GM10847 (cell line): Measurements from ENCODE around the gene UNC5C.

ENCODE experiments used
- POLR2A ChIP-seq: IDR thresholded peaks from 2 replicates; pipeline ENCODE4 v1.6.1; 2011; ENCODE audit not compliant: insufficient read length; ENCODE audit errors: extremely low read depth

The UNC5C gene

GRCh38 chr4:95318483-95318882 lies 230.3 kb downstream of the UNC5C start:
- no peak for TF ChIP-seq POLR2A

GRCh38 chr4:95318044-95318443 lies 230.7 kb downstream of the UNC5C start:
- TF ChIP-seq POLR2A = no peak

DNA sequence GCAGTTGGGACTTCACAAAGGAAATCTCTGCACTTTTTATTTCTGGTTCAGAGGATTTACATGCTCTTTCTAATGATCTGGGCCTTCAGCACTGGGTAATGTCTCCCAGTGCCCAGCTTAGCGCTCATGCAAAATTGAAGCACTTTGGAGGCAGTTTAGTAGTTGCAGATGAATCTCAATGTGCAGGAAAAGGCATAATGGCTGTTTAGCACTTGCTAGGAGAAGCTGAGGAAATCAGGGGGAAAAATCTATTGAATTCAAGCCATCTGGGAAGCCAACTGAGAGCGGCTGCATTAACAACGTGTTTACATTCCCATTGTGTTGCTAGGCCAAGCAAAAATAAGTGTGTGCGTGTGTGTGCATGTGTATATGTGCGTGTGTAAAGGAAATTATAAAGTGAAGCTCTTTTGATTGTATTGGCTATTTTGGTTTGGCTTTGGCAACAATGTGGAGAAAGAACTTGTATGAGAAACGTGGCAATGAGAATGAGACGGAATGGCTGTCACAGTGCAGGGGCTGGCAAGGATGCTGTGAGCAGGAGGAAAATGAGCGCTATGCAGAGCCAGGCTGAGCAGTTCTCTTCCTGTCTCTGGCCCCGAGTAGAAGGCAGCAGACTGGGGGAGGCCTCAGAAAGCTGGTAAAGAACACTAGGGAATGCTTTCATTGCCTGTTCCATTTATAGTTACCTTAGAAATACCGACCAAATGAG lies 231.5 kb downstream of the UNC5C start:
- no peak for TF ChIP-seq POLR2A

GRCh38 chr4:95314573-95314972 lies 234.2 kb downstream of the UNC5C start:
- no peak for TF ChIP-seq POLR2A

GRCh38 chr4:95304898-95305297 lies 243.9 kb downstream of the UNC5C start:
- no peak for TF ChIP-seq POLR2A

DNA sequence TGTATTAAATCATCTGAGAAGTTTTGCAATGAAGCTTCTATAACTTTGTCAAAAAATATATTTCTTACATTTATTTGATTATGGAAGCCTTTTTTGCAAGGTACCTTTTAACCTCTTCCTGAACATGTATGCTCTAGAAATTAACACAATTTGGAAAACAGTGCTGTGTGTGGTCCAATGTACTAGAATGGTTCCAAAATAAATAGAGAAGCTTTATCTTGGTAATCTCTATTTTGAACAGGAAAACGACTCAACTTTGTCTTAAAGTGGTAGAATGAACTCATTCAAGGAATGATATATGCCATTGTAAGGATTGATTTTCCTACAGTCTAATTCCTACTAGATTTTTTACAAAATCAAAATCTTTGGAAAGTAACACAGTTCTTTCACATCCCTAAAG lies 248.5 kb downstream of the UNC5C start:
- TF ChIP-seq POLR2A = no peak

DNA sequence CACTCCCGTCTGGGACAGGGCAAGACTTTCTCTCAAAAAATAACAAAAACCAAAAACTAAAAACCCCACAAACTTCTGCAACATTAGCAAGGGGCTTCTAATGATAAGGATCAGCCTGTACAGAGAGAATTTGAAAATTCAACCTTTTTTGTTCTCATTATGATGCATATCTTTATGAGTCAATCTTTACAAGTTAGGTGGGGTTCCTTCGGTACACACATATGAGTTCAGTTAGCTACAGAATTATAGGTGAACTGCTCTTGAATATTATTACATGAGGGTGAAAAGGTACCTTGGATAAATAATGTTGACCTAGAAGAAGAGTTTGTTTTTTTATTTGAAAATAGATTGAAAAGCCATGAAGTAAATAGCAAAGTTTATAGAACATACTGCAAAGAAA lies 252.7 kb downstream of the UNC5C start:
- no peak for TF ChIP-seq POLR2A

DNA sequence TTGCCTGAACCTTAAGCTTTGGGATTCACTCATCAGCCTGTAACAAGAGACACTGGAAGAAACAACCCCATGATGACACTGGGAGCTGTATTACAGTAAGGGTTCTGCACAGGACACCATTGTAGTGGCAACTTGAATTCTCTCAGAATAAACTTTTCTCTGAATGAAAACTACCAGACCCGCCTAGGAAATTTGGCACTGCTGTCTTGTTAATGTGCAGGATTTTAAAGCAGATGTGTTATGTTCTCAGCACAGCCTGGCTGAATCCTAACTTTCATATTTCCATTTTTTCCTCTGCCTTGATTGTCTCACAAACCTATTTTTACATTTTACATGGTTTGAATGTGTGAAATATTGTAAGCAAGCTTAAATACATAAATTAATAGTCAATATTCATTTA lies 253.6 kb downstream of the UNC5C start:
- no peak for TF ChIP-seq POLR2A

- TF ChIP-seq POLR2A = no peak
Observed at GRCh38 chr4:95294321-95294720, 254.5 kb downstream of the UNC5C start.

GRCh38 chr4:95293014-95293413 lies 255.8 kb downstream of the UNC5C start:
- TF ChIP-seq POLR2A = no peak

- no peak for TF ChIP-seq POLR2A
Observed at GRCh38 chr4:95290702-95291101, 258.1 kb downstream of the UNC5C start.

DNA sequence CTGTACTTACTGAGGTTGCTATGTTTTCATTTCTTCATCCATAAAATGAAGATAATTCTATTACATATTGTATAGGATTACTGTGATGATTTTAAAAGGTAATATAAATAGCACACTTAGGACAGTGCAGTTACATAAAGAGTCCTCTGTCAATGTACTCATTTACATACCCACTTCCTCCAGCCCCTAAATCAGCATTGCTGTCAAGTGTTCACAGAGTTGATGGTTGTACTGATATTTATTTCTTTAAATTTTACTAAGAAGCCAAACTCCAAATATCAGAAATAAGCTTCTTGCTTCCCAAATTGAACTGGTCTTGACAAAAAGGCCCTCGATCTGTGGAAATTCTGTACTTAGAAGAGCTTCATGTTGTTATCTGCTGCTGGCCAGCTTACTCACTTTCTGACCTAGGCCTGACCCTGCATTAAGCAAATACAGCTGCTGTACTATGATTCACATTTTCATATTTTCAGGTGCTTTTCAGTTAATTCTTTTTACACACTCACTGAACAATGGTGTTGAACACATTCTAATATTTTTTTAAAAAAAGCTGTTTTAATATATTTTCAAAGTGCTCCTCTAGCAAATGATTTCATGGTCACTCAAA lies 259.6 kb downstream of the UNC5C start:
- TF ChIP-seq POLR2A = no peak

DNA sequence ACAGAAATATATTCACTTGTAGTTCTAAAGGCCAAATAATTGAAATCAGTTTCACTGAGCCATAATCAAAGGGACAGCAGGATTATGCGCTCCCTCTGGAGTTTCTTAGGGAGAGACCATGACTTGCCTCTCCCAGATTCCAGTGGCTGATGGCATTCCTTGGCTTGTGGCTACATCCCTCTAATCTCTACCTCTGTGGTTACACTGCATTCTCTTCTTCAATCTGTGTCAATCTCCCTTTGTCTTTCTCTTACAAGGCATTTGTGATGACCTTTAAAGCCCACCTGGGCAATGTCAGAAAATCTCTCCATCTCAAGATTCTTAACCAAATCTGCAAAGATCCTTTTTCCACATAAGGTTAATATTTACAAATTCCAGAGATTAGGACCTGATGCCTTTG lies 260.2 kb downstream of the UNC5C start:
- TF ChIP-seq POLR2A = no peak

- no peak for TF ChIP-seq POLR2A
Observed at GRCh38 chr4:95285797-95286196, 263.0 kb downstream of the UNC5C start.

- TF ChIP-seq POLR2A = no peak
Observed at GRCh38 chr4:95284655-95285054, 264.1 kb downstream of the UNC5C start.

DNA sequence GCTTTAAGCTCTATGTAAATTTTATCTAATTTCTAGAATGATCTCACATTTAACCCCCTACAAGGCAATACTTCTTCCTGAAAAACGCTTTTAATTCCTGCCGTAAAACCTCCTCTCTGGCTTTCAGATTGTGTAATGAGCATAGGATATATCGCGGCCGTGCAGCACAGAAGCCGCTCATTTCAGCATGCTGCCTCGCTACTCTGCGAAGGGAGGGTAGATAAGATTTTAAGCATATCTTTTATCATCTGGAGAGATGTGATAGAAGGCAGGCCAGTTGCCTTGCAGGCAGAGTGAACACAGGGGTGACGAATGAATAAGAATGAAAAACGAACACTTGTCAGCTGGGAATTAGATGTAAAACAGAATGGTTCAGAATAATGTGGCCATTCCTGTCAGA lies 265.5 kb downstream of the UNC5C start:
- no peak for TF ChIP-seq POLR2A

DNA sequence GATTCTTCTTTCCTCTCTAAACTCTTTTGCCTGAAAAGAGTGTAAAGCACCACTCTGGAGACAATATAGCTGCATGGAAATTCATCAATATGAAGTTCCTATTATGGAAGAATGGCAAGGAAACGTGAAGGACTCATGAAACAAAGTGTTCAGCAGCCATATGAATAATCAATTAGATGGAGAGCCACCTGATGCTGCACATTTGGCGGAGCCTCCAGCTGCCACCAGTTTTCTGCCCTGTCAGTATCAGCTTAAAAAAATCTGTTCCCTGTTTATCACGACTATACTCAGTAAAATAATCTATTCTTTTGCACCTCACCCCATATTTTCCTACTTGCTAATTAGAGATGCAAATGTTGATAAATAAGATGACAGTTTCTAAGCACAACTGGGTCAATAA lies 276.0 kb downstream of the UNC5C start:
- TF ChIP-seq POLR2A = no peak

DNA sequence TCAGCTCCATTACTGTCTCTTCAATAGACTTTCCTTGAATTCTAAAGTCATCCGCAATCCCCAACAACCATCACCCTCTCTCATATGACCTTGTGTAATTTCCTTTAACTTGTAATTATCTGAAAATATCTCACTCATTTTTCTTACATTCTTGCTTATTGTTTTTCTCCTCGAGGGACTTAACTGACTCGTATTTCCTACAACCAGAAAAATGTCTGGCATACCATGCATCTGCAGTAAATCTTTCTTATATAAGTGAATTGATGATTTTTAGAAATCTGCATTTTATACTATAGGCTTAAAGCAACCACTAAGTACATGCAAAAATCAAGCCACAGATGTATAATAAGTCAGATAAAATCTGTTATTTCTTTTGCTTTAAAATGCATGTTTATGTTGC lies 276.7 kb downstream of the UNC5C start:
- no peak for TF ChIP-seq POLR2A
